Keratinocyte (primary cell): Measurements from ENCODE around the gene GSTO2.

Experiments
- CTCF ChIP-seq, 3 experiments: IDR thresholded peaks in 1 of 3; conservative IDR thresholded peaks in 1 of 3; optimal IDR thresholded peaks in 1 of 3; 2 replicates in 2 of 3; 3 replicates in 1 of 3; pipeline versions ENCODE3 to v1.5.1; 2011; ENCODE audit warnings: low read length in 3 of 3, mild to moderate bottlenecking in 3 of 3, moderate library complexity in 2 of 3, control low read depth in 1 of 3, inconsistent platforms in 1 of 3; ENCODE audit not compliant: insufficient read depth in 2 of 3; ENCODE audit errors: extremely low read depth in 1 of 3
- EZH2 ChIP-seq: IDR thresholded peaks from one replicate; pipeline ENCODE4 v1.6.1; 2012; ENCODE audit warnings: inconsistent platforms, mild to moderate bottlenecking, low read length, moderate library complexity

- TF ChIP-seq CTCF (optimal IDR thresholded peaks at IDR 0.05 in 1 of 3, IDR thresholded peaks at IDR 0.05 in 1 of 3, conservative IDR thresholded peaks at IDR 0.05 in 1 of 3; ENCODE audit: extremely low read depth in 1 of 3, insufficient read depth in 2 of 3, low read length in 3 of 3) (no peak), EZH2 (no peak)
Measured at GRCh38 chr10:104299031-104299904, 30.3 kb downstream of the GSTO2 start.
